Naive thymus-derived CD8-positive, alpha-beta T cell (primary cell): Measurements from ENCODE around the gene EGR1. TPM values are rescaled to one million over a fixed set of nuclear protein-coding genes. Genes with fewer than 3 reads are reported as not detected.

ENCODE experiments used
- ATAC-seq, 2 donors: fragments of 150-1000 bp; cut with Tn5 transposase in 1 of 2; sonication (Bioruptor Pico), chemical (Tn5 transposase) in 1 of 2; 1 replicate in 1 of 2; 2 replicates in 1 of 2; pipeline ENCODE4 v1.10.0; 2021; ENCODE audit warnings: mild to moderate bottlenecking in 2 of 2, moderate library complexity in 2 of 2
- POLR2A ChIA-PET: fragments of 350-600 bp; sonication (Branson Sonifier 250); formaldehyde crosslinking; loops from one replicate; lab custom pipeline; 2021; ENCODE audit warnings: antibody characterized with exemption; lab: Charles Lee
- DNase-seq, 10 donors: peaks; one replicate each; pipeline versions ENCODE4 v3.0.0 to v3.0.0-alpha.2; 2020 to 2022
- H3K27ac Mint-ChIP-seq, 10 donors: one replicate each; pipeline ENCODE4 v1.8.0; 2020 to 2022; ENCODE audit warnings: mild to moderate bottlenecking in 10 of 10, mixed read lengths in 10 of 10, moderate library complexity in 4 of 10, inconsistent platforms in 1 of 10
- H3K27me3 Mint-ChIP-seq, 5 donors: one replicate each; pipeline ENCODE4 v1.8.0; 2021 to 2022; ENCODE audit warnings: mixed read lengths in 5 of 5
- H3K36me3 Mint-ChIP-seq, 3 donors: one replicate each; pipeline ENCODE4 v1.8.0; 2020 to 2022; ENCODE audit warnings: mixed read lengths in 3 of 3, mild to moderate bottlenecking in 2 of 3, inconsistent platforms in 1 of 3
- H3K4me1 Mint-ChIP-seq, 4 donors: one replicate each; pipeline ENCODE4 v1.8.0; 2021 to 2022; ENCODE audit warnings: mixed read lengths in 4 of 4
- H3K4me3 Mint-ChIP-seq, 10 donors: one replicate each; pipeline ENCODE4 v1.8.0; 2020 to 2022; ENCODE audit warnings: mild to moderate bottlenecking in 10 of 10, mixed read lengths in 10 of 10, moderate library complexity in 6 of 10, inconsistent platforms in 1 of 10
- H3K9me3 Mint-ChIP-seq, 9 donors: one replicate each; pipeline ENCODE4 v1.8.0; 2020 to 2022; ENCODE audit warnings: mixed read lengths in 9 of 9, mild to moderate bottlenecking in 3 of 9, inconsistent platforms in 1 of 9, moderate library complexity in 1 of 9
- polyA plus RNA-seq, 3 donors: library from polyadenylated mRNA; unstranded; fragments of 300-500 nt; fragmentation: Illumina TruSeq; gene quantifications; one replicate each; pipeline ENCODE4 v1.2.3, GENCODE V29; 2021
- total RNA-seq, 8 experiments: library from RNA in 2 of 8; stranded (reverse) in 2 of 8; gene quantifications; one replicate each; pipeline ENCODE4 v1.2.3 and lab custom pipeline; 2021 to 2026

EGR1 gene
- total RNA-seq (1 to 10 TPM; 1.8 to 2.2 TPM), polyA plus RNA-seq (under 1 TPM in 2 of 3 donors, not detected in 1; 0.36 to 0.66 TPM), total RNA-seq (lab: John Stamatoyannopoulos, UW) (3.7 to 849 (median 28.9) reads per million in 6 experiments)

GRCh38 chr5:138465261-138466124 is at the start of gene EGR1:
TSS of gene EGR1 (plus strand) at chr5:138465479. CDS start at chr5:138465762, 283 bp downstream.
- Mint-ChIP-seq H3K4me1 (peaks cover 27 to 39% (median 34%) of the 10 kb centered on the region in 4 donors), H3K27me3 (no peaks in the 10 kb centered on the region), H3K9me3 (no peaks in the 10 kb centered on the region), H3K36me3 (peaks cover 0 to 21% (median 6%) of the 10 kb centered on the region in 3 donors), H3K4me3 (peak within 1 kb of the TSS; percentile 84 to 95 (median 90)), H3K27ac (peak within 1 kb of the TSS; percentile 60 to 97 (median 95))
- ATAC-seq, result peak; percentile 64 to 69
- DNase-seq, result peak in 9 of 10 donors; percentile 82 to 98 (median 94)
- POLR2A ChIA-PET, result interaction anchor here (0.6 to 3.4 kb wide), 18 partner anchors 8 to 1936 kb away, joined by 3 to 21 read pairs (median 5); partner anchors contain the start of genes ANKHD1, ETF1, FAM53C and HSPA9

GRCh38 chr5:138418444-138418843 is 46.8 kb upstream of the EGR1 start:
- no peak for DNase-seq
- no peak overlapping the region for H3K27ac Mint-ChIP-seq
- no peaks in the 10 kb centered on the region for H3K27me3 Mint-ChIP-seq
- POLR2A ChIA-PET, result no interaction called here
- peaks cover 5 to 96% (median 32%) of the 10 kb centered on the region in 3 donors for H3K36me3 Mint-ChIP-seq
- peaks cover 0 to 4% (median 0%) of the 10 kb centered on the region in 4 donors for H3K4me1 Mint-ChIP-seq
- no peaks in the 10 kb centered on the region for H3K9me3 Mint-ChIP-seq
- no peak for ATAC-seq
- no peak overlapping the region for H3K4me3 Mint-ChIP-seq

GRCh38 chr5:138425079-138425478 is 40.2 kb upstream of the EGR1 start:
- no peaks in the 10 kb centered on the region for H3K9me3 Mint-ChIP-seq
- H3K27ac Mint-ChIP-seq, result peak overlapping the region in 1 of 10 donors; percentile 24
- peaks cover 12 to 95% (median 53%) of the 10 kb centered on the region in 3 donors for H3K36me3 Mint-ChIP-seq
- ATAC-seq (no peak), DNase-seq (no peak)
- H3K4me3 Mint-ChIP-seq, result no peak overlapping the region
- peaks cover 0 to 4% (median 0%) of the 10 kb centered on the region in 4 donors for H3K4me1 Mint-ChIP-seq
- POLR2A ChIA-PET, result no interaction called here
- H3K27me3 Mint-ChIP-seq, result no peaks in the 10 kb centered on the region

GRCh38 chr5:138435943-138436342 is 29.3 kb upstream of the EGR1 start:
- H3K4me3 Mint-ChIP-seq, result no peak overlapping the region
- peak overlapping the region in 2 of 10 donors; percentile 25 to 88 for H3K27ac Mint-ChIP-seq
- H3K36me3 Mint-ChIP-seq, result peaks cover 0 to 57% (median 16%) of the 10 kb centered on the region in 3 donors
- ATAC-seq (no peak), DNase-seq (no peak)
- POLR2A ChIA-PET, result no interaction called here
- H3K4me1 Mint-ChIP-seq, result peaks cover 10 to 22% (median 17%) of the 10 kb centered on the region in 4 donors
- H3K27me3 Mint-ChIP-seq, result no peaks in the 10 kb centered on the region
- H3K9me3 Mint-ChIP-seq, result no peaks in the 10 kb centered on the region

- peaks cover 0 to 35% (median 11%) of the 10 kb centered on the region in 3 donors for H3K36me3 Mint-ChIP-seq
- POLR2A ChIA-PET, result no interaction called here
- H3K4me3 Mint-ChIP-seq, result peak overlapping the region; percentile 73 to 89 (median 86)
- H3K4me1 Mint-ChIP-seq, result peaks cover 10 to 22% (median 17%) of the 10 kb centered on the region in 4 donors
- H3K9me3 Mint-ChIP-seq, result no peaks in the 10 kb centered on the region
- DNase-seq, result no peak
- H3K27me3 Mint-ChIP-seq, result no peaks in the 10 kb centered on the region
- peak overlapping the region; percentile 29 to 89 (median 46) for H3K27ac Mint-ChIP-seq
- ATAC-seq, result no peak
Observed at GRCh38 chr5:138438003-138438723, 27.1 kb upstream of the EGR1 start.

GRCh38 chr5:138438724-138439476 is 26.4 kb upstream of the EGR1 start, which contains the start of gene REEP2:
TSS of gene REEP2 (plus strand) at chr5:138439057. CDS start at chr5:138439209, 152 bp downstream.
- peak within 1 kb of the TSS; percentile 29 to 89 (median 58) for H3K27ac Mint-ChIP-seq
- peaks cover 10 to 22% (median 17%) of the 10 kb centered on the region in 4 donors for H3K4me1 Mint-ChIP-seq
- H3K36me3 Mint-ChIP-seq, result peaks cover 0 to 27% (median 11%) of the 10 kb centered on the region in 3 donors
- H3K9me3 Mint-ChIP-seq, result no peaks in the 10 kb centered on the region
- DNase-seq (peak; percentile 30 to 73 (median 50)), ATAC-seq (peak; percentile 88 to 90)
- H3K4me3 Mint-ChIP-seq, result peak within 1 kb of the TSS; percentile 78 to 89 (median 87)
- POLR2A ChIA-PET, result no interaction called here
- no peaks in the 10 kb centered on the region for H3K27me3 Mint-ChIP-seq

GRCh38 chr5:138439477-138440158 is 25.7 kb upstream of the EGR1 start:
- Mint-ChIP-seq H3K9me3 (no peaks in the 10 kb centered on the region), H3K27me3 (no peaks in the 10 kb centered on the region), H3K27ac (peak overlapping the region in 2 of 10 donors; percentile 10 to 75), H3K36me3 (peaks cover 0 to 20% (median 11%) of the 10 kb centered on the region in 3 donors), H3K4me3 (peak overlapping the region; percentile 72 to 88 (median 79)), H3K4me1 (peaks cover 10 to 22% (median 17%) of the 10 kb centered on the region in 4 donors)
- DNase-seq (no peak), ATAC-seq (no peak)
- POLR2A ChIA-PET, result no interaction called here

- peak overlapping the region; percentile 43 to 87 (median 75) for H3K4me3 Mint-ChIP-seq
- H3K27me3 Mint-ChIP-seq, result no peaks in the 10 kb centered on the region
- H3K36me3 Mint-ChIP-seq, result peaks cover 0 to 12% (median 6%) of the 10 kb centered on the region in 3 donors
- H3K27ac Mint-ChIP-seq, result peak overlapping the region in 3 of 10 donors; percentile 4 to 83 (median 47)
- ATAC-seq (no peak), DNase-seq (no peak)
- POLR2A ChIA-PET, result no interaction called here
- peaks cover 10 to 22% (median 17%) of the 10 kb centered on the region in 4 donors for H3K4me1 Mint-ChIP-seq
- H3K9me3 Mint-ChIP-seq, result no peaks in the 10 kb centered on the region
Observed at GRCh38 chr5:138440159-138441073, 24.9 kb upstream of the EGR1 start.

GRCh38 chr5:138441221-138441620 is 24.1 kb upstream of the EGR1 start:
- Mint-ChIP-seq H3K27ac (peak overlapping the region in 1 of 10 donors; percentile 4), H3K9me3 (no peaks in the 10 kb centered on the region), H3K36me3 (peaks cover 0 to 4% (median 0%) of the 10 kb centered on the region in 3 donors), H3K4me3 (peak overlapping the region in 1 of 10 donors; percentile 19), H3K4me1 (peaks cover 10 to 22% (median 17%) of the 10 kb centered on the region in 4 donors), H3K27me3 (no peaks in the 10 kb centered on the region)
- DNase-seq, result no peak
- no peak for ATAC-seq
- POLR2A ChIA-PET, result no interaction called here

- ATAC-seq (no peak), DNase-seq (peak in 1 of 10 donors; percentile 32)
- Mint-ChIP-seq H3K4me1 (peaks cover 4 to 10% (median 6%) of the 10 kb centered on the region in 4 donors), H3K27me3 (no peaks in the 10 kb centered on the region), H3K4me3 (no peak overlapping the region), H3K9me3 (no peaks in the 10 kb centered on the region), H3K27ac (no peak overlapping the region), H3K36me3 (no peaks in the 10 kb centered on the region)
- POLR2A ChIA-PET, result no interaction called here
Observed at GRCh38 chr5:138444078-138444773, 21.1 kb upstream of the EGR1 start.
